Activated T-cell treated with anti-CD3 and anti-CD28 coated beads for 4 hours (primary cell): Measurements from ENCODE around the gene TNK2.

Source experiments
- DNase-seq: peaks from one replicate; pipeline ENCODE4 v3.0.0-alpha.2; 2020

TNK2 gene

GRCh38 chr3:195897853-195898415 lies 10.4 kb downstream of the TNK2 start:
- DNase-seq = no peak

GRCh38 chr3:195897081-195897852 lies 11.1 kb downstream of the TNK2 start:
- no peak for DNase-seq

GRCh38 chr3:195896361-195897080 lies 11.8 kb downstream of the TNK2 start:
- no peak for DNase-seq

DNA sequence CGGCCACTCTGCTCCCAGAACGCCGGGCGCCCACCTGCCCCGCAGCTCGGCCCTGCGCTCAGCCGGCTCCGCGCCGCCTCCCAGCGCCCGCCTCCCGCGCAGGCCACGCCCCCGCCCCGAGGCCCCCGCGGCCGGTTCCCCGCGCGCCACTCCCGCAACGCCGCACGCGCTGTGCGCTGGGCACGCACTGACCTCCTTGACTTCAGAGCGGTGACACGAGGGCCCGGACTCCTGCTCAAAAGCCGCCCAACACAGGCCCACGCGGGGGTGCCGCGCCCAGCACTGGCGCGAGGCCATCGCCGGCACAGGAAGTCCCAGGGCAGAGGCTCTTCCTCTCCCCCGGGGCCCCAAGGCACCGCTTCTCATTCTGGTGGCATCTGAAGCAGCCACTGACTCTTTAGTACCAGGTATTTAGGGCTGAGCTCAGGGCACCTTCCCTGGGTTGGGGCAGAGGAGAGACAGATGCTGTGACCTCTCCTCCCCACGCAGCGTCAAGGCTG lies 12.4 kb downstream of the TNK2 start:
- DNase-seq = peak; percentile 54

DNA sequence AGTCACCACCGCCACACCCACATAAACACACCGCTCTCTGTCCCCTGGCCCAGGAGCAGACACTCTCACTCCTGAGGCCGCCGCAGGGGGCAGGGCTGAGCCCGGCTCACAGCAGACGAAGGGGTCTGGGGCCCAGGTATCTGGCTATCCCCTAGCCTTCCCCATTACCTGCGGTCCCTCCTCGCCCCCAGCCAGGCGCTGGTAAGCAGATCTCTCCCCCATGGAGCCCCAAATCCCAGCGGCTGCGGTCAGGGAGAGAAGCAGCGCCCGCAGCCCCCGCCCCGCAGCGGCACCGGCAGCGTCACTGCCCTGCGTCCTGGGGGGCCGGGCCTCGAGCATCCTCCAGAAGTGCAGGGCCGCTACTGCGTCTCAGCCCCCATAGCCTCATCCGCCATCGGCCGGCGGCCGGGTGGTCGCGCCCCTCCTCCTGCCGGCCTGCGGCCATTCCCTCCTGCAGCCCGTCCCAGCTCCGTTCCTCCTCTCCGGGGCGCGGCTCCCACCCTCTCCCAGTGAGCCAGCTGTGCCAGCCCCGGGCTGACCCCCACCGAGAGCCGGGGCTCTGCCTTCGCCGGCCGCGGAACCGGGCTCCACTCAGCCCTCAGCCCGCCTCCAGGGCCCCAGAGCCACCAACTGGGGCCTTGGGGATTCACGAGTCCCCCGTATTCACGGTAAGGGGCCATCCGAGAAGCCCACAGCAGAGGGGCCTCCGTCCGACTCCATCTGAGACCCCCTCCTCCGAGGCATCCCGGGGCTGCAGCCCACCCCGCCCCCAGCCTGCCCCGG lies 13.1 kb downstream of the TNK2 start:
- peak; percentile 49 for DNase-seq

DNA sequence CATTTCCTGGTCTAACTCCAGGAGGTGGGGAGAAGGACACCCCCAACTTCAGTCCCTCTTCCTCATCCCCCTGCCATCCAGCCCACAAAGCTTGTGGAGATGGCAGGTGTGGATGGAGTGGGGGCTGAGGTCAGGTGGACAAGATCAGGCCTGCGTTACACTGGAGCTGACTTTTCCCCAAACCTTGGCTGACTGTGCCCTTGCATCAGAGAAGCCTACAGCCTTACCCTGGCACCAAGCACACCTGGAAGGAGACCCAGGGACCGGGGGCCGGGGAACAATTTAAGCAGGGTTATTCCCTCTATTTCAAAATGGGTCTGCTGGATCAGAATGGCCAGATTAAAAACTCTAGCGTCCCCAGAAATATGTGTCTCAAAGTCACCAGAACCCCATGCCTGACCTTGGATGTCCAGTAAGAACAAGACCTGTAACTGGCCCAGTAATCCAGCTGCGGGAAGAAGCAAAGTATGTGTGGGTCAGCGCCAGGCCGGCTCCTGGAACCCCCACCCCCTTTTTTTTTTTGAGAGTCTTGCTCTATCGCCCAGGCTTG lies 14.4 kb downstream of the TNK2 start:
- DNase-seq = no peak

DNA sequence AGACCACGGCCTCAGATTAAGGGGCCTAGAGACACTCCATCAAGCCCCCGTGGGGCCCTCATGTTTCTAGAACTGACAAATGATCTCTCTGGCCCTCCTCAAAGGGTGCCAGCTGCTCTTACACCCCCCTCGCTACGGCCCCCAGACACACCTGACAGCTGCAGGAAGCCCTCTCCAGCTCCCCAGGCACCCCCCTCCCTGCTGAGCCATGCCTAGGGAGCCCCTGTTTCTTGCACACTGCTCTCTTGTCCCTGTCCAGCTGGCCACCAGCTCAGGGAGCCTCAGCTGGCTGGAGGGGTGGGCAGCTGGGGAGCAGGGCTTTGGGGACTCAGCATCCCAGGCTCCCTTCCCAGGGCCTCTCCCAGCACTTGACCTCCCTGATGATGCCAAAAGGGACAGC lies 14.8 kb downstream of the TNK2 start:
- DNase-seq = no peak

DNA sequence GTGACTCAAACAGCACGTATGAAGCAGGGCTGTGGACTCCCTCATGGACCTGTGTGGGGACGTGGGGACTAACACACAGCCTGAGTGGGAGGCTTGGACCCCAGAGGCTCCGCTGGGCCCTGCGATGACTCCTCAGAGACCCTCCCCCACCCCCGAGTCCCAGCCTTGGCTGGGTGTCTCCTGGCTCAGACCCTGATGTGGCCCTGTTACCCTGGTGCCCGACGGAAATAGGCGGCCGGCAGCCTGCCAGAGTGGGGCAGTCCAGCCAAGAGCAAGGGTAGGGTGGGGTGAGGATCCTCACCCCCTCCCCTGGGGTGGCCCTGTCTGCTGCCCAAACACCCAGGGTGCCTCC lies 15.3 kb downstream of the TNK2 start:
- no peak for DNase-seq

GRCh38 chr3:195892105-195893043 lies 16.0 kb downstream of the TNK2 start:
- no peak for DNase-seq

GRCh38 chr3:195891431-195892104 lies 16.8 kb downstream of the TNK2 start:
- no peak for DNase-seq

DNA sequence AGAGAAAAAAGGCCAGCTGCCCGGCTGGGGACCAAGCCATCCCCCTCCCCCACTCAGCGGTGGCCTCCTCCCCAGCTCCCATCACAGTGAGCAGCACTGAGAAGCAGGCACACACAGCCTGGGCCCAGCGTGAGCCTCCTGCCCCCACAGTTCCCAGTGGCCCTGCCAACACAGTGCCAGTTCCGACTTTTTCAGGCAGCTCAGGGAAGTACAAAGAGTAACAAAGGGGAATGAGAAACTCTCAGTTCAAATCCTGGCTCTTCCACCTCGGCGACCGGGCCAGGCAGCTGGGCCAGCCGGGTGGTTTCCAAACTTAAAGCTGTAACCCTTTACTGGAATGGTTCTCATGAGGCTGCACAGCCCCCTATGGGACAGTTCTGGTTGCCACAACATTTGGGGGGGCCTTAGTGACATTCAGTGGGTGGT lies 18.5 kb downstream of the TNK2 start:
- DNase-seq = no peak

GRCh38 chr3:195888981-195889869 lies 19.1 kb downstream of the TNK2 start:
- no peak for DNase-seq

DNA sequence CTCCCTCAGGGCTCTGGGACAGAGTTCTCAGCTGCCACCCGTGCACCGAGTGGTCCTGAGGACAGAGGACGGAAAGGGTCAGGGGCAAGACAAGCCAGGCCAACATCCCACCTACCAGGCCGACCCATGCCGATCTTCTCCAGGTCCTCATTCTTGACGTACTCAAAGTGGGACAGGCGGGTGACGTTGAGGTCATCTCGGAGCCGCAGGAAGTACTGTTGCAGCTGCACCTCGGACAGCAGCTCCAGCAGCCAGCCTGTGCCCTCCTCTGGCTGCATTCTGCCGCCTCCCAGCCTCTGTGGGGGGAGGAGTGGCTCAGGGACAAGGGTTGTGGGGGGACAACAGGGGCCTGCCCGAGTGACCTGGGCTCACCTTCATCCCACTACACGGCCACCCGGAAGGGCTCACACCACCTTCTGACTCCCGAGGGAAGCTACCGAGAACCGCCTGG lies 20.0 kb downstream of the TNK2 start:
- DNase-seq = no peak

- DNase-seq = no peak
Measured at GRCh38 chr3:195887670-195888069, 20.7 kb downstream of the TNK2 start.

- no peak for DNase-seq
Measured at GRCh38 chr3:195886181-195887141, 21.9 kb downstream of the TNK2 start.

- no peak for DNase-seq
Measured at GRCh38 chr3:195885036-195885891, 23.1 kb downstream of the TNK2 start.

DNA sequence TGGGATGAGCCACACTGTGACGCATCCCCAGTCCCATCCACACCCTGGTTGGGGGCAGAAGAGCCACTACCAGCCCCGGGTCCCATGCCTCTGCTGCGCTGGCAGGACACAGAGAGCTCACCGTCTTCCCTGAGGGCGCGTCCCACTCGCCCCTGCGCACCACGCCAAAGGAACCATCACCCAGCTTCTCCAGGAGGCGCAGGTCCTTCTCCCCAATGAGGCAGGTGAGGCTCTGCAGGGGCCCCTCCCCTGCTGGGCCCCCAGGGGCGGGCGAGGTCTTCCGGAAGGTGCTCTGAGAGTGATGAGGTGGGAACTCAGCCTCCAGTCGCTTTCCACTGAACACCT lies 23.7 kb downstream of the TNK2 start:
- DNase-seq = no peak

- DNase-seq = no peak
Measured at GRCh38 chr3:195883801-195884200, 24.6 kb downstream of the TNK2 start.
